ENCODE results near the gene NPTXR. TPM values are rescaled to one million over a fixed set of nuclear protein-coding genes. Genes with fewer than 3 reads are reported as not detected.

Gene NPTXR
- total RNA-seq, 2 donors from 2014 or later = 2.1 to 2.5 TPM

- no peak overlapping the region for H3K9ac ChIP-seq (ENCODE audit: extremely low read depth, low read length, poor library complexity, severe bottlenecking)
- no peaks in the 10 kb centered on the region for H3K36me3 Mint-ChIP-seq (ENCODE audit: low read depth)
- H3K27me3 ChIP-seq (ENCODE audit: control insufficient read depth, insufficient read depth, low read length, poor library complexity, severe bottlenecking) = no peaks in the 10 kb centered on the region
- no peak for DNase-seq
- H3K4me3 Mint-ChIP-seq = peak overlapping the region; percentile 48
- no peaks in the 10 kb centered on the region for H3K9me3 Mint-ChIP-seq
- no peaks in the 10 kb centered on the region for H3K9me3 ChIP-seq (ENCODE audit: control insufficient read depth, low read length)
- TF ChIP-seq, protein P1, sequence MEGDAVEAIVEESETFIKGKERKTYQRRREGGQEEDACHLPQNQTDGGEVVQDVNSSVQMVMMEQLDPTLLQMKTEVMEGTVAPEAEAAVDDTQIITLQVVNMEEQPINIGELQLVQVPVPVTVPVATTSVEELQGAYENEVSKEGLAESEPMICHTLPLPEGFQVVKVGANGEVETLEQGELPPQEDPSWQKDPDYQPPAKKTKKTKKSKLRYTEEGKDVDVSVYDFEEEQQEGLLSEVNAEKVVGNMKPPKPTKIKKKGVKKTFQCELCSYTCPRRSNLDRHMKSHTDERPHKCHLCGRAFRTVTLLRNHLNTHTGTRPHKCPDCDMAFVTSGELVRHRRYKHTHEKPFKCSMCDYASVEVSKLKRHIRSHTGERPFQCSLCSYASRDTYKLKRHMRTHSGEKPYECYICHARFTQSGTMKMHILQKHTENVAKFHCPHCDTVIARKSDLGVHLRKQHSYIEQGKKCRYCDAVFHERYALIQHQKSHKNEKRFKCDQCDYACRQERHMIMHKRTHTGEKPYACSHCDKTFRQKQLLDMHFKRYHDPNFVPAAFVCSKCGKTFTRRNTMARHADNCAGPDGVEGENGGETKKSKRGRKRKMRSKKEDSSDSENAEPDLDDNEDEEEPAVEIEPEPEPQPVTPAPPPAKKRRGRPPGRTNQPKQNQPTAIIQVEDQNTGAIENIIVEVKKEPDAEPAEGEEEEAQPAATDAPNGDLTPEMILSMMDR (conservative IDR thresholded peaks at IDR 0.05) = no peak
- peaks cover 23% of the 10 kb centered on the region for H3K36me3 ChIP-seq (ENCODE audit: control insufficient read depth, insufficient read depth, low read length)
- H3K4me1 ChIP-seq (ENCODE audit: control insufficient read depth, insufficient read depth, low read length) = no peaks in the 10 kb centered on the region
- H3K27ac ChIP-seq (ENCODE audit: low read depth, low read length) = no peak overlapping the region
- WGBS, 2 experiments (ENCODE audit: insufficient coverage in 1 of 2, insufficient read length in 1 of 2) = 93 to 97% methylated on average over 8 to 13 of the region's 13 CpGs
- no peak overlapping the region for H3K27ac Mint-ChIP-seq
- peaks cover 25% of the 10 kb centered on the region for H3K27me3 Mint-ChIP-seq (ENCODE audit: insufficient read depth)
- H3K4me1 Mint-ChIP-seq = peaks cover 9% of the 10 kb centered on the region
- H3K4me3 ChIP-seq (ENCODE audit: low read length) = no peak overlapping the region
Measured at GRCh38 chr22:38867124-38867455, 23.3 kb upstream of the NPTXR start.

- H3K4me1 Mint-ChIP-seq = peaks cover 8% of the 10 kb centered on the region
- no peak overlapping the region for H3K4me3 ChIP-seq (ENCODE audit: low read length)
- H3K9me3 ChIP-seq (ENCODE audit: control insufficient read depth, low read length) = no peaks in the 10 kb centered on the region
- peak; percentile 96 for DNase-seq
- TF ChIP-seq, protein P1 (conservative IDR thresholded peaks at IDR 0.05) = peak; percentile 45
- H3K9ac ChIP-seq (ENCODE audit: extremely low read depth, low read length, poor library complexity, severe bottlenecking) = no peak overlapping the region
- H3K27me3 ChIP-seq (ENCODE audit: control insufficient read depth, insufficient read depth, low read length, poor library complexity, severe bottlenecking) = no peaks in the 10 kb centered on the region
- H3K4me1 ChIP-seq (ENCODE audit: control insufficient read depth, insufficient read depth, low read length) = no peaks in the 10 kb centered on the region
- H3K27ac ChIP-seq (ENCODE audit: low read depth, low read length) = no peak overlapping the region
- 83 to 86% methylated on average over 37 to 75 of the region's 75 CpGs for WGBS, 2 experiments (ENCODE audit: insufficient coverage in 1 of 2, insufficient read length in 1 of 2)
- H3K36me3 ChIP-seq (ENCODE audit: control insufficient read depth, insufficient read depth, low read length) = peaks cover 23% of the 10 kb centered on the region
- H3K4me3 Mint-ChIP-seq = peak overlapping the region; percentile 48
- H3K27me3 Mint-ChIP-seq (ENCODE audit: insufficient read depth) = peaks cover 24% of the 10 kb centered on the region
- H3K36me3 Mint-ChIP-seq (ENCODE audit: low read depth) = no peaks in the 10 kb centered on the region
- no peaks in the 10 kb centered on the region for H3K9me3 Mint-ChIP-seq
- no peak overlapping the region for H3K27ac Mint-ChIP-seq
Measured at GRCh38 chr22:38866399-38867123, 22.7 kb upstream of the NPTXR start.

GRCh38 chr22:38866024-38866398 lies 22.2 kb upstream of the NPTXR start:
- H3K36me3 Mint-ChIP-seq (ENCODE audit: low read depth) = no peaks in the 10 kb centered on the region
- peak overlapping the region; percentile 48 for H3K4me3 Mint-ChIP-seq
- Histone ChIP-seq H3K9me3 (ENCODE audit: control insufficient read depth, low read length) (no peaks in the 10 kb centered on the region), H3K27me3 (ENCODE audit: control insufficient read depth, insufficient read depth, low read length, poor library complexity, severe bottlenecking) (no peaks in the 10 kb centered on the region), H3K9ac (ENCODE audit: extremely low read depth, low read length, poor library complexity, severe bottlenecking) (no peak overlapping the region), H3K36me3 (ENCODE audit: control insufficient read depth, insufficient read depth, low read length) (peaks cover 23% of the 10 kb centered on the region), H3K4me1 (ENCODE audit: control insufficient read depth, insufficient read depth, low read length) (no peaks in the 10 kb centered on the region), H3K27ac (ENCODE audit: low read depth, low read length) (no peak overlapping the region), H3K4me3 (ENCODE audit: low read length) (no peak overlapping the region)
- TF ChIP-seq, protein P1 (conservative IDR thresholded peaks at IDR 0.05) = no peak
- no peak overlapping the region for H3K27ac Mint-ChIP-seq
- peaks cover 22% of the 10 kb centered on the region for H3K27me3 Mint-ChIP-seq (ENCODE audit: insufficient read depth)
- DNase-seq = no peak
- H3K9me3 Mint-ChIP-seq = no peaks in the 10 kb centered on the region
- WGBS, 2 experiments (ENCODE audit: insufficient coverage in 1 of 2, insufficient read length in 1 of 2) = 88 to 89% methylated on average over 8 to 15 of the region's 15 CpGs
- H3K4me1 Mint-ChIP-seq = peaks cover 7% of the 10 kb centered on the region

Data from endodermal cell (in vitro differentiated cells).